ENCODE results near the gene MRPL24. TPM values are rescaled to one million over a fixed set of nuclear protein-coding genes. Genes with fewer than 3 reads are reported as not detected.

The MRPL24 gene
- total and polyA plus RNA-seq, 2 of the 13 experiments (the other 11 are each of a cell fraction or from before 2014, with no cell fraction given), result 38.1 to 42.9 TPM

DNA sequence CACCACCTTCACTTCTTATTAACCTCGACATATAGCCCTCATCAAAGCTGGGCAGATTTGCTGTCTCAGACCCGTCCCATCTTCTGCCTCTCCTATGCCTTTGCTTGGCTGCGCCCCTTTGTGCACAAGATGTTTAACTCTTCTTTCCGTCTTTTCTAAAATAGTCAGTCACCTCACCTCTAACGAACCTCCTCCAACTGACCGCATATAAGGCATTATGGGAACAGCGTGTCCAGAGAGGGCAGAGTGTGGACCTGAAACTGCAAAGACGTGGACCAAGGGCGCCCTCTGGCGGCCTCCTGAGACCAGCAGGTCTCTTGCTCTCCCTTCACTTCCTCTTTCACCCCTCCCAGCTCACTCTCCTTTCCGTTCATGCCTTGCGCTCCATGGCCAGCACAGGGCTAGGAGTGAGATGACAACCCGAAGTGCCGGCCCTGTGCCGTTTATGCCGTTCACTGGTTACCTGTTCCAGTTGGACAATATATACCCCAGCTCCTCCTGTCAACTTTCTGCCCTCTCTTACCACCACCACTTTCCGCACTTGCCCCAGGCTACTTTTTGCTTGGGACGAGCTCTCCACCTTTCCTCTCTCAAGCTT lies 15.1 kb downstream of the MRPL24 start (continued):
- TF ChIP-seq, protein P1, sequence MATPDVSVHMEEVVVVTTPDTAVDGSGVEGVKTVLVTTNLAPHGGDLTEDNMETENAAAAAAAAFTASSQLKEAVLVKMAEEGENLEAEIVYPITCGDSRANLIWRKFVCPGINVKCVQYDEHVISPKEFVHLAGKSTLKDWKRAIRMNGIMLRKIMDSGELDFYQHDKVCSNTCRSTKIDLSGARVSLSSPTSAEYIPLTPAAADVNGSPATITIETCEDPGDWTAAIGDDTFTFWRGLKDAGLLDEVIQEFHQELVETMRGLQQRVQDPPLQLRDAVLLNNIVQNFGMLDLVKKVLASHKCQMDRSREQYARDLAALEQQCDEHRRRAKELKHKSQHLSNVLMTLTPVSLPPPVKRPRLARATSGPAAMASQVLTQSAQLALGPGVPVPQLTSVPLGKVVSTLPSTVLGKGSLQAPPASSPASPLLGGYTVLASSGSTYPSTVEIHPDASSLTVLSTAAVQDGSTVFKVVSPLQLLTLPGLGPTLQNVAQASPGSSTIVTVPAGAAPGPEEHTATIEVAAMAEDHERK (CRISPR knock-in tag; IDR thresholded peaks at IDR 0.05; ENCODE audit: low read depth), result no peak
- no peak for TF ChIP-seq HES4 (CRISPR knock-in tag; IDR thresholded peaks at IDR 0.05; ENCODE audit: borderline replicate concordance)
- TF ChIP-seq ADNP (CRISPR knock-in tag; IDR thresholded peaks at IDR 0.05), result no peak
- TF ChIP-seq, protein P2, sequence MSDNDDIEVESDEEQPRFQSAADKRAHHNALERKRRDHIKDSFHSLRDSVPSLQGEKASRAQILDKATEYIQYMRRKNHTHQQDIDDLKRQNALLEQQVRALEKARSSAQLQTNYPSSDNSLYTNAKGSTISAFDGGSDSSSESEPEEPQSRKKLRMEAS (IDR thresholded peaks at IDR 0.05), result peak; percentile 46; the same call in 1 of the 2 replicates
- peak; percentile 82 for TF ChIP-seq THAP11 (CRISPR knock-in tag; IDR thresholded peaks at IDR 0.05)
- peak; percentile 17; the same call in 1 of the 2 replicates for TF ChIP-seq ZMYM3 (CRISPR knock-in tag; IDR thresholded peaks at IDR 0.05)
- no peak for TF ChIP-seq ARNT2 (CRISPR knock-in tag; IDR thresholded peaks at IDR 0.05; ENCODE audit: low read depth)
- no peak for TF ChIP-seq ZNF253 (CRISPR knock-in tag; IDR thresholded peaks at IDR 0.05; ENCODE audit: borderline replicate concordance)
- TF ChIP-seq ARNTL (CRISPR knock-in tag; IDR thresholded peaks at IDR 0.05), result no peak
- TF ChIP-seq ELF3 (CRISPR knock-in tag; IDR thresholded peaks at IDR 0.05), result peak; percentile 96
- TF ChIP-seq NFE2 (CRISPR knock-in tag; IDR thresholded peaks at IDR 0.05), result no peak
- no peak for TF ChIP-seq ZNF337 (CRISPR knock-in tag; IDR thresholded peaks at IDR 0.05; ENCODE audit: borderline replicate concordance, low read depth)
- no peak for TF ChIP-seq CENPX (CRISPR knock-in tag; IDR thresholded peaks at IDR 0.05)
- no peak for TF ChIP-seq SP140L (CRISPR knock-in tag; IDR thresholded peaks at IDR 0.05; ENCODE audit: borderline replicate concordance)
- TF ChIP-seq CEBPG (CRISPR knock-in tag; IDR thresholded peaks at IDR 0.05), result no peak
- TF ChIP-seq, protein P3, sequence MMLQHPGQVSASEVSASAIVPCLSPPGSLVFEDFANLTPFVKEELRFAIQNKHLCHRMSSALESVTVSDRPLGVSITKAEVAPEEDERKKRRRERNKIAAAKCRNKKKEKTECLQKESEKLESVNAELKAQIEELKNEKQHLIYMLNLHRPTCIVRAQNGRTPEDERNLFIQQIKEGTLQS (CRISPR knock-in tag; IDR thresholded peaks at IDR 0.05), result no peak
- TF ChIP-seq ZNF629 (CRISPR knock-in tag; conservative IDR thresholded peaks at IDR 0.05), result no peak
- no peak for TF ChIP-seq GPN1 (CRISPR knock-in tag; IDR thresholded peaks at IDR 0.05; ENCODE audit: borderline replicate concordance)
- TF ChIP-seq ZNF572 (CRISPR knock-in tag; IDR thresholded peaks at IDR 0.05), result peak; percentile 72; the same call in 1 of the 2 replicates
- no peak for TF ChIP-seq HOXA9 (CRISPR knock-in tag; IDR thresholded peaks at IDR 0.05; ENCODE audit: borderline replicate concordance)
- TF ChIP-seq ZSCAN31 (CRISPR knock-in tag; IDR thresholded peaks at IDR 0.05; ENCODE audit: low read depth), result peak; percentile 26; the same call in 1 of the 2 replicates
- TF ChIP-seq SSRP1 (CRISPR knock-in tag; IDR thresholded peaks at IDR 0.05), result no peak
- TF ChIP-seq MZF1 (CRISPR knock-in tag; IDR thresholded peaks at IDR 0.05; ENCODE audit: borderline replicate concordance), result no peak
- TF ChIP-seq, protein P4, sequence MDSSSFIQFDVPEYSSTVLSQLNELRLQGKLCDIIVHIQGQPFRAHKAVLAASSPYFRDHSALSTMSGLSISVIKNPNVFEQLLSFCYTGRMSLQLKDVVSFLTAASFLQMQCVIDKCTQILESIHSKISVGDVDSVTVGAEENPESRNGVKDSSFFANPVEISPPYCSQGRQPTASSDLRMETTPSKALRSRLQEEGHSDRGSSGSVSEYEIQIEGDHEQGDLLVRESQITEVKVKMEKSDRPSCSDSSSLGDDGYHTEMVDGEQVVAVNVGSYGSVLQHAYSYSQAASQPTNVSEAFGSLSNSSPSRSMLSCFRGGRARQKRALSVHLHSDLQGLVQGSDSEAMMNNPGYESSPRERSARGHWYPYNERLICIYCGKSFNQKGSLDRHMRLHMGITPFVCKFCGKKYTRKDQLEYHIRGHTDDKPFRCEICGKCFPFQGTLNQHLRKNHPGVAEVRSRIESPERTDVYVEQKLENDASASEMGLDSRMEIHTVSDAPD (CRISPR knock-in tag; IDR thresholded peaks at IDR 0.05), result no peak
- TF ChIP-seq ZNF264 (CRISPR knock-in tag; IDR thresholded peaks at IDR 0.05), result no peak
- no peak for TF ChIP-seq TBL1XR1 (IDR thresholded peaks at IDR 0.05; ENCODE audit: borderline replicate concordance, low read length, partially characterized antibody)
- TF ChIP-seq ATAD3A (CRISPR knock-in tag; IDR thresholded peaks at IDR 0.05), result no peak
- TF ChIP-seq NFIC (IDR thresholded peaks at IDR 0.05; ENCODE audit: low read length), result no peak
- TF ChIP-seq TSC22D2 (CRISPR knock-in tag; IDR thresholded peaks at IDR 0.05; ENCODE audit: borderline replicate concordance), result 0 out of 2 replicates have a peak, but pooled peaks have one; percentile 54

All from HepG2 (cell line).